ENCODE results near the gene UQCR11.

UQCR11 gene

DNA sequence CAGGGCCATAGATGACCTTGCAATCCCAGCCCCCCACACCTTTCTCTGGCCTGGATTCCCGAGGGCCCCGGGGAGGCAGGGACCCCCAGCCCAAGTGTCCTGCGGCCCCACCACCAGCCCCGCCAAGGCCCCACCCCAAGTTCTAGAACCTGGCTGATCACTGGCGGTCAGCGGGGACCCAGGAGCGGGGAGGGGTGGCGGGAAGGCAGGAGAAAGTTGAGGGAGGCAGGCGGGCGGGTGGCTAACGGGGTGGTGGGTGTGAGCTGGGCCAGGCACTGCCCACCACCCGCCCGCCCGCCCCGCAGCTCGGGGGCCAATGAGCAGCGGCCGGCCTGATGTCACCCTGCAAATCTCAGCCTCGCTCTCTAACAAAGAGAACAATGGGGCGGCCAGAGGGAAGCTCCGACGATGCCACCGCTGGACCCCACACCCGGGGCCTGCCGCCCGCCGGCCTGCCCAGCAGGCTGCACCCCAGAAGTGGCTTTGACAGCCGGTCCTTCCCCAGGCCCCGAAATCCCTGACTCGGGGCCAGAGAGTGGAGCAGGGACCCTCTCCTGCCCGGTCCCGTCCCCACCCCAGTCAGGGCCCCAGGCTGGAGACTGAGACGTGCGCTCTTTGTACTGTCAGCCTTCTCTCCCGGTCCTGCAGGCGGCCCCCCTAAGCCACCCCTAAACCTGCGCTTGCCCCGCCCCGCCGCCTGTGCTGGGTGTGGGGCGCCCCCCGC is 38.7 kb downstream of the UQCR11 start:
- no peak for DNase-seq

DNA sequence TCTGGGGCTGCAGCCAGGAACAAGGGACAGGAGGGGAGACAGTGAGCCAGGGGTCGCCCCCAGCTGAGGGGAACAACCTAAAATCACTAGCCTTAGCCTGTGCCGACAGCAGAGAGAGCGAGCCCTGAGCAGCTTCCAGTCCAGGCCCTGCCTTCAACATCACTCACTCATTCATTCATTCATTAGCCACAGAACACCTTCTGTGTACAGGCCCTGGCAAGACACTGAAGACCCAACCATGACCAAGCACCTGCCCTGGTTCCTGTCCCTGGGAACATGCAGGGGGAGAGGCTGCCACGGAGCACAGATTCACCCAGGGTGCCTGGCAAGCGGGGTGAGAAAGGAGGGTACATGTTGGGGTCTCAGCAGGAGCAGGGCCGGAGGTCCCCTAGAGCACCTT is 42.0 kb downstream of the UQCR11 start:
- DNase-seq: no peak

DNA sequence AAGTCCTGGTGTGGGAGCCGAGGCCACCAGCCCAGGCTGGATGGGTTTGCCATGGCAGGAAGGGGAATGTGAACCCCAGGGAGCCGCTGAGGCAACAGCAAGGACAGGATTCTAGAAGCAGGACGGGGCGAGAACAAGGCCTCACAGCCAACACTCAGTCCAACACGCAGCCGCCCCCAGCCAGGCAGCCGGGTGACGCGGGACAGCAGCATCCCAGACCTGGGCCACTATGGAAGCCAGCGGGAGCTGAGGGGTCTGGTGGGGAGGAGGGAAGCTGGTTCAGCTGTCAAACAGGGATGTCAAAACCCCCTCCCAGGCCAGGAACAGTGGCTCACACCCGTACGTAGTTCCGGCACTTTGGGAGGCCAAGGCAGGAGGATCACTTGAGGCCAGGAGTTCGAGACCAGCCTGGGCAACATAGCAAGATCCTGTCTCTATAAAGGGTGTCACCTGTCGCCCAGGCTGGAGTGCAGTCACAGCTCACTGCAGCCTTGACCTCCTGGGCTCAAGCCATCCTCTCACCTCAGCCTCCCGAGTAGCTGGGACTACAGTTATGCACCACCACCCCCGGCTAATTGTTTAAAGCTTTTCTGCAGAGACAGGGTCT is 43.9 kb downstream of the UQCR11 start:
- no peak for DNase-seq

DNA sequence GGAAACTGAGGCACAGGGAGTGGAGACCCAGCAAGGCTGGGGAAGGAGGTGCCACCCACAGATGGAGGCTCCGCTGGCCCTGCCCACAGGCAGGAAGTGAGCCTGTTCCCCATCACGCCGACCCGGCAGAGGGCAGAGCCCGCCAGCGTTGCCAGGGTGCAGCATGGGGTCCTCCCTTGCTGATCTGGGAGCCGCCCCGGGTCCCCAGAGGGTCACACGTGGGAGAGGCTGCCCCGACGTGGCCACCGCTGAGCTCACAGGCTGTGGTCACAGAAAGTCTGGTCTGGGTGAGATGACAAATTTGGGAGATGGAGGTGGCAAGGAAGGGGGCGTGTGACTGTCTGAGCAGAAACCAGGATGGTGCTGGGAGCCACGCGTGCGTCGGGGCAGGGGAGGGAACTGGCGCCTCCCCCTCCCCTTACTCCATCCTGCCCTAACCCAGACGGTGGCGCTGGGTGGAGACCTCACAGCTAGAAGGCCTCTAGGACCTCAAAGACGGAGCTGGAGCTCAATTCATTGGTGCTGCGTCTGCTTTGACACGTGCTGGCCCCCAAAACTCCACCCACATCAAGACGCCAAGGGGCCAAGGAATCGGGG is 44.9 kb downstream of the UQCR11 start:
- DNase-seq: no peak

DNA sequence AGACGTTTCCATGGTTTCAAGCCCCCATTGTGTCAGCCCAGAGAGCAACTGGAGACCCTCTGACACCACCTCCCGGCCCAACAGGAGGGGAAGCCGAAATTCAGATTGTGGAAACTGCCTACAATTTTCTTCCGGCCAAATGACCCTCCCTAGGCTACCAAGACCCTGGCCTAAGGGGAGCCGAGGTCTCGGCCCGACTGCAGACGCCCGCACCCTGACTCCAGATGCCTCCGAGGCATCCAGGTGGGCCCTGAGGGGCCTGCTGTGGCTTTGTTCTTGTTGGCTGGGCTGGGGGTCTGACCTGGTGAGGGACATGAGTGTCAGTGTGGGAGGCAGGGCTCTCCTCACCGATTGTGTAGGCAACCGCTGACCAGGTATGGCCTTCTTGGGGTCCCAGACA is 46.7 kb downstream of the UQCR11 start:
- no peak for DNase-seq

DNA sequence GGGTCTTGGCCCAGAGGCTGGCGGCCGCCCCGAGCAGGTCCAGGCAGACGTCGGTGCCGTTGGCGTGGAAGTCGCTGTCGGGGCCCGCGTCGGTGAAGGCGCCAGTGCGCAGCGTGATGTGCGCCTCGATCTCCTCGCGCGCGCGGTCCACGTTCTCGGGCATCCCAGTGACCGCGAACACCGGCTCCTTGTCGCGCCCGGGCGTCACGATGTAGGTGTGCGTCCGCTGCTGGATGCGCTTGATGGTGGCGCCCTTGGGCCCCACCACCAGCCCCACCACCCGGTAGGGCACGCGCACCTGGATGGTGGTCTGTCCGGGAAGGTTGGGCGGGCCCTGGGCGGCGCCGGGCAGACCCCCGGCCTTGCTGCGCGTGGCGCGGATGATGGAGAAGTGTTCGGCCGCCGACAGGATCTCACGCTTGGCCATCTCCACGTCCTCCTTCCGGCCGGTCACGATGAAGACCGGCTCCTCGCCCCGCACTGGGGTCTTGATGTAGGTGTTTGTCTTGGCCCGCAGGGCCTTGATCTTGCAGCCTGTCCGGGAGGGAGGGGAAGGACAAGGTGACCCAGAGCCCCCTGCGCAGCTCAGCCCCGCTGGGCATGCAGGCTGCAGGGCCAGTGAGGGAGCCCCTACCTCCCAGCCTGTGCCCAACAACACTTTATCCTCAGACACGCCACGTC is 48.7 kb downstream of the UQCR11 start:
- DNase-seq: no peak

DNA sequence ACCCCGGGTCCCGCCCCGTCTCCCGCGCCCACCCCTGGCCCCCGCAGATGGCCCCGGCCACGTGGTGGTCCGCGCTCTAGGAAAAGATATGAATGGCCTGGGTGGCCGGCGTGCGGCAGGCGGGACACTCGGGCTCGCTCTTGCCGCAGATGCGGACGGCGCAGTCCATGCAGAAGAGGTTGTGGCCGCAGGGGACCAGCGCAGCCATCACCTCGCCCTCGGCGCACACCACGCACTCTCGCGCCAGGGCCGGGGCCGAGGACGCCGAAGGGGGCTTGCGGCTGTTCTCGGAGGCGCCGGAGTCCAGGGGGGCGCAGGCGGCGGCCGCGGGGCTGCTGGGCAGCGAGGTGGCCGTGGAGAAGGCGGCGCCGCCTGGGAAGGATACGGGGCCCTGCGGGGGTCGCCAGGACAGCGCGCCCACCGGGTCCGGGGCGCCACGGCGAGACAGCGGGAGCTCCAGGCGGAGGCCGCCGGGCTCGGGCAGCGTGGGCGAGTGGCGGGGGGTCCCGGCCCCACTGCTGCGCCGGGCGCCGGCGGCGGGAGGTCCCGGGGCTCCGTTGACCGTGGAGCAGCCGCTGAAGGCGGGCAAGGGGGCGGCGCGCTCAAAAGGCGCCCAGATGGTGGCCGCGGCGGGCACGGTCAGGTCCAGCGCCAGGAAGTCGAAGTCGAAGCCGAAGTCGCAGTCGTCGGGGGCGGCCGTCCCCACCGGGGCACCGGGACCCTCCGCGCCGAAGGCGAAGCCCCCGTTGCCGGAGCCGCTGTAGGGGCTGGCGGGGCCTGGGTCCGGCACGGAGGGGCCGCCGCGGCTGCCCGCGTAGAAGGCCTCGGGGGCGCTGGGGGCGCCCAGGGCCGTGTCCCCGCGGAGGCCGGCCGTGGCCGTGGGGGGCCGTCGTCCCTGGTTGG is 49.5 kb downstream of the UQCR11 start:
- DNase-seq: no peak

DNA sequence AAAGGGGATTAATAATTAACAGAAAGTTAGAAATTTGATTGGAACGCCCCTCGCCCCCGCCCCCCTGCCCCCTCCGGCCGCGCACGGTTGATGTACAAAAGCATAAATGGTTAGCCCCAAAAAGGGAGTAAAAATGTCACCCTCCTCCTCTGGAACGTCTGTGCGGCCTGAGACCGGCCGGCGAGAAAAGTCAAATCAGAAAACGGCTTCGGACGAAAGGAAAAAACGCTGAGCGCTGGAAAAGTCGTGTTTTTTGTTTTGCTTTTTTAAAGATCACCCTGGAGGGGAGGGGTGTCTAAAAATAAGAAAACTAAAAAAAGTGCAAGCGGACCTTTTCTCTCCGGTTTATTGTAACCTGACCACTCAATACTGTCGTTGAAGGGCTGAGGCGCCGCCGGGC is 50.3 kb downstream of the UQCR11 start:
- DNase-seq: no peak

DNA sequence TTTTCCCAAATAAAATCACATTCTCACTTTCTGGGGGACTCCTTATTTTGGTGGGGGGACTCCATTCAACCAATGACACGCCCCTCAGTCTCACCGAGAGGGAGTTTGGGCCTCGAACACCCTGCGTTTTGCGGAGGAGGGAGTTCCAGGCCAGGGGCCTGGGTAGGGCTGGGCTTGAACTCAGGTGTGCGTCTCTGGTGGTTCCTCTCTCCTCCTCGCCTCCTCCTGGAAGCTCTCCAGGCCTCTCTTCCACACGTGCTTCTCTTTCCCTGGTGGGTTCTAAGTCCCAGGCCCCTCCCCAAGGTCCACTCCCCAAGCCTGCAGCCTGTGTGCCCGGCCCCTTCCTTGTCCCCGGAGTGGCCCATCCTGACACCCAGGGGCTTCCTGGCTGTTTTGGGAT is 51.8 kb downstream of the UQCR11 start:
- no peak for DNase-seq

DNA sequence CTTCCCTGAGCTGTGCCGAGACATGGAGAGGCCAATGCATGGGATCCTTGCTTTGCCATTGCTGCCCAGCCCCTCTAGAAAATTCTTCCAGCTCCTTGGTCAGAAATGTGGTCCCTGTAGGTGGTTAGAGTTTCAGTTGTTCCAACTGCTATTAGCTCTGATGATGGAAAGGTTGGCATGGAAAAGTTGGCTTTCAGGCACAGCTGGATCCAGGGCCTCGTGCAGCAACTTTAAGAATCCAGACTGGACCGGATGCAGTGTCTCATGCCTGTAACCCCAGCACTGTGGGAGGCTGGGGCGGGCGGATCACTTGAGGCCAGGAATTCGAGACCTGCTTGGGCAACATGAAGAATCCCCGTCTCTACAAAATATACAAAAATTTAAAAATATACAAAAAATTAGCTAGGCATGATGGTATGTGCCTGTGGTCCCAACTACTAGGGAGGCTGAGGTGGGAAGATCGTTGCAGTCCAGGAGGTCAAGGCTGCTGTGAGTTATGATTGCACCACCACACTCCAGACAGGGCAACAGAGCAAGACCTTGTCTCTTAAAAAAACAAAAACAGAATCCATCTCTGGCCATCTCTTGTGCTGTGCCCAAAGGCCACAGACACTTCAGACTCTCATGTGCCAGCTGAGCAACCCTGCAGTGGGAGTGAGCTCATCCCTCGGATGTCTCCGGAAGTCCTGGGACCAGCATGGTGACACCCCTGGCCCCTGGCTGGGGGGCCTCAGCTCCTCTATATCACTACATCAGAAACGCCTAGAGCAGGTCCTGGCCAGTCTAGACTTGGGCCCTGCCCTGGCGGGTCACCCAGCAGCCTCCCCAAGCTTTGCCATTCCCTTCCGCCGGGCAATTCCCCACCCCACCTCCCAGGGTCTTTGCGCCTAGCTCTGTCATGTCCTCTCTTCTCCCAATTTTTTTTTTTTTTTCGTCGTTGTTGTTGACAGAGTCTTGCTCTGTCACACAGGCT is 53.9 kb downstream of the UQCR11 start:
- no peak for DNase-seq

DNA sequence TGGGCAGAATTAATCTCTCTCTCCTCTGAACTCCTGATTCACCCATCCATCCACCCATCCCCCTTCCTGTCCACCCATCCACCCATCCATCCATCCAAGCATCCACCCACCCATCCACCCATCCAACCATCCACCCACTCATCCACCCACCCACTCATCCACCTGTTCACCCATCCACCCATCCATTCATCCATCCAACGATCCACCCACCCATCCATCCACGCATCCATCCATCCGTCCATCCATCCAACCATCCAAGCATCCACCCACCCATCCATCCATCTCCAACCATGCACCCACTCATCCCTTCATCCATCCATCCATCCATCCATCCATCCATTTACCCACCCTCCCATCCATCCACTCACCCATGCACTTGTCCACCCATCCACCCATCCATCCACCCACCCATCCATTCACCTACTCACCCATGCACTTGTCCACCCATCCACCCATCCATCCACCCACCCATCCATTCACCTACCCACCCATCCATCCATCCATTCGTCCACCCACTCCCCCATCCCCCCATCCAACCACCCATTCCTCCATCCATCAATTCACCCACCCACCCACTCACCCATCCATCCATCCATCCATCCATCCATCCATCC is 55.8 kb downstream of the UQCR11 start:
- DNase-seq: no peak

Data from activated T-cell treated with anti-CD3 and anti-CD28 coated beads, Interleukin-2, amount 50 U/mL, for 48 hours (primary cell).